Endothelial cell of umbilical vein (primary cell): ENCODE results near the gene LRRC14B. TPM values are rescaled to one million over a fixed set of nuclear protein-coding genes. Genes with fewer than 3 reads are reported as not detected.
A peak's percentile ranks its signal among the peaks of the same experiment; 100 is the strongest.

Source experiments
- BruUV-seq: library from RNA; stranded (reverse); fragments of 400-500 nt; replicated peaks from 2 replicates; lab custom pipeline; 2021; lab: Mats Ljungman, UMichigan
- CTCF ChIA-PET: fragments of 300-600, 350-600 bp; sonication (Branson Sonifier 250); formaldehyde crosslinking; loops from one replicate; lab custom pipeline; 2021; ENCODE audit warnings: antibody characterized with exemption, inconsistent platforms; lab: Charles Lee
- POLR2A ChIA-PET: fragments of 300-600, 350-600 bp; sonication (Branson Sonifier 250); formaldehyde crosslinking; loops from one replicate; lab custom pipeline; 2021; ENCODE audit warnings: antibody characterized with exemption, inconsistent platforms; lab: Charles Lee
- DNase-seq: peaks from one replicate; pipeline ENCODE4 v3.0.0-alpha.2; 2011; ENCODE audit warnings: low read depth, low spot score
- FAIRE-seq: peaks from 2 replicates; lab custom pipeline; 2011; peaks lifted over from hg19 to GRCh38; lab: Jason Lieb, UNC
- H2AFZ ChIP-seq: 2 replicates; pipeline ENCODE4 v1.6.0; 2012; ENCODE audit warnings: low read depth, low read length, control low read depth, inconsistent platforms
- H3K27ac ChIP-seq: 2 replicates; pipeline ENCODE4 v1.5.1; 2011; ENCODE audit warnings: low read depth, mild to moderate bottlenecking, control low read depth, low read length, moderate library complexity; ENCODE audit not compliant: insufficient read depth
- H3K27me3 ChIP-seq, 2 experiments: 2 replicates each; pipeline versions ENCODE4 v1.6.0 to v1.6.1; 2011; ENCODE audit warnings: low read length in 2 of 2, mixed read lengths in 1 of 2; ENCODE audit not compliant: control insufficient read depth in 2 of 2, insufficient read depth in 2 of 2
- H3K36me3 ChIP-seq, 2 experiments: 2 replicates in 1 of 2; 3 replicates in 1 of 2; pipeline ENCODE4 v1.5.1; 2011; ENCODE audit warnings: low read length in 2 of 2, mild to moderate bottlenecking in 1 of 2, moderate library complexity in 1 of 2; ENCODE audit not compliant: control insufficient read depth in 2 of 2, insufficient read depth in 2 of 2; ENCODE audit errors: extremely low read depth in 1 of 2
- H3K4me1 ChIP-seq: 3 replicates; pipeline ENCODE4 v1.5.1; 2011; ENCODE audit warnings: mild to moderate bottlenecking, low read length; ENCODE audit not compliant: control insufficient read depth, insufficient read depth; ENCODE audit errors: extremely low read depth
- H3K4me2 ChIP-seq: 2 replicates; pipeline ENCODE4 v1.6.1; 2011; ENCODE audit warnings: low read length, control low read depth, mixed read lengths; ENCODE audit not compliant: insufficient read depth
- H3K4me3 ChIP-seq, 3 experiments: fragments of 200-600 bp in 1 of 3; sonication (generic), shearing (Covaris generic) in 1 of 3; replicated peaks in 1 of 3; 2 replicates each; pipeline ENCODE4 v1.5.1; 2011 to 2016; ENCODE audit warnings: control low read depth in 3 of 3, low read length in 3 of 3, mild to moderate bottlenecking in 2 of 3, inconsistent platforms in 1 of 3, low read depth in 1 of 3, moderate library complexity in 1 of 3; ENCODE audit not compliant: insufficient read depth in 1 of 3
- H3K79me2 ChIP-seq: 2 replicates; pipeline ENCODE4 v1.6.0; 2012; ENCODE audit warnings: low read length, inconsistent platforms; ENCODE audit not compliant: control insufficient read depth, insufficient read depth
- H3K9ac ChIP-seq: replicated peaks from 2 replicates; pipeline ENCODE3; 2011; ENCODE audit warnings: low read length, control low read depth; ENCODE audit not compliant: insufficient read depth; ENCODE audit errors: extremely low read depth
- H3K9me1 ChIP-seq: replicated peaks from 3 replicates; pipeline ENCODE4 v1.6.0; 2011; ENCODE audit warnings: mild to moderate bottlenecking, low read length; ENCODE audit not compliant: control insufficient read depth, insufficient read depth; ENCODE audit errors: extremely low read depth
- H3K9me3 ChIP-seq: replicated peaks from 2 replicates; pipeline ENCODE4 v1.5.1; 2012; ENCODE audit warnings: low read length, inconsistent platforms; ENCODE audit not compliant: control insufficient read depth, insufficient read depth
- H4K20me1 ChIP-seq: replicated peaks from 2 replicates; pipeline ENCODE3; 2011; ENCODE audit warnings: mild to moderate bottlenecking, low read length; ENCODE audit not compliant: control insufficient read depth, insufficient read depth; ENCODE audit errors: extremely low read depth
- CTCF ChIP-seq, 2 donors: IDR thresholded peaks; 1 replicate in 1 of 2; 2 replicates in 1 of 2; pipeline ENCODE4 v1.5.1; 2011; ENCODE audit warnings: low read length in 2 of 2, mild to moderate bottlenecking in 2 of 2, moderate library complexity in 2 of 2, control low read depth in 1 of 2, inconsistent platforms in 1 of 2, low read depth in 1 of 2; ENCODE audit not compliant: insufficient read depth in 1 of 2; ENCODE audit errors: extremely low read depth in 1 of 2
- EZH2 ChIP-seq: IDR thresholded peaks from 2 replicates; pipeline ENCODE4 v1.6.1; 2012; ENCODE audit warnings: borderline replicate concordance, low read depth, mild to moderate bottlenecking, moderate library complexity, low read length, inconsistent platforms; ENCODE audit not compliant: severe bottlenecking
- FOS ChIP-seq: IDR thresholded peaks from 2 replicates; pipeline ENCODE4 v1.6.1; 2011; ENCODE audit warnings: mild to moderate bottlenecking, low read length, moderate library complexity, borderline replicate concordance; ENCODE audit not compliant: insufficient read depth
- GATA2 ChIP-seq: IDR thresholded peaks from 2 replicates; pipeline ENCODE4 v1.7.0; 2011; ENCODE audit warnings: low read depth, mild to moderate bottlenecking, moderate library complexity, mixed read lengths, low read length; ENCODE audit not compliant: insufficient read length, insufficient read depth
- JUN ChIP-seq: IDR thresholded peaks from 2 replicates; pipeline ENCODE4 v1.6.1; 2011; ENCODE audit warnings: borderline replicate concordance, low read depth; ENCODE audit not compliant: insufficient read length, insufficient read depth
- MAX ChIP-seq: IDR thresholded peaks from 2 replicates; pipeline ENCODE4 v1.6.1; 2011; ENCODE audit not compliant: insufficient read depth, insufficient read length
- MYC ChIP-seq: IDR thresholded peaks from one replicate; pipeline ENCODE4 v1.6.1; 2011; ENCODE audit warnings: mild to moderate bottlenecking, low read depth, low read length
- POLR2A ChIP-seq: IDR thresholded peaks from 2 replicates; pipeline ENCODE4 v1.6.1; 2012; ENCODE audit warnings: low read depth, mild to moderate bottlenecking, control low read depth, low read length
- POLR2AphosphoS5 ChIP-seq: IDR thresholded peaks from 2 replicates; pipeline ENCODE4 v1.6.1; 2012; ENCODE audit warnings: low read depth, mild to moderate bottlenecking, control low read depth, low read length, moderate library complexity; ENCODE audit not compliant: insufficient read depth
- dilution Hi-C: fragments of 300-500 bp; cut with MboI; formaldehyde crosslinking; loops from one replicate; pipeline ENCODE4 v1.15.0; 2019; ENCODE audit warnings: low sequenced_read_pairs; ENCODE audit not compliant: extremely low pct_ligation_motif_present
- intact Hi-C: fragments of 100-400 bp; cut with micrococcal nuclease; formaldehyde crosslinking; loops from one replicate; pipeline ENCODE4 v1.10.0; 2022
- polyA plus RNA-seq, 4 experiments: library from polyadenylated mRNA; depleted of rRNA in 3 of 4; stranded (reverse) in 3 of 4; unstranded in 1 of 4; fragments of >200 nt; gene quantifications; 2 replicates each; pipeline versions ENCODE4 v1.2.1 to v1.2.3, GENCODE V29; 2011 to 2012; ENCODE audit warnings: missing spikeins in 1 of 4
- total RNA-seq: library from RNA; stranded (reverse); gene quantifications from 2 replicates; pipeline ENCODE4 v1.2.3, GENCODE V29; 2021

LRRC14B gene
- total and polyA plus RNA-seq, 2 donors (not counting 3 experiments of a cell fraction or from before 2014, with no cell fraction given) = not detected

GRCh38 chr5:186091-187041 lies 4.9 kb upstream of the LRRC14B start:
- dilution Hi-C loops (no loop called here), intact Hi-C loops (loop anchor here (5.0 kb wide), 1 partner anchor 136 kb away; the partner anchor contains the start of gene AHRR)
- TF ChIP-seq POLR2A (no peak), CTCF (IDR thresholded peaks at IDR 0.05; ENCODE audit: extremely low read depth in 1 of 2, insufficient read depth in 1 of 2, low read depth in 1 of 2, low read length in 2 of 2) (no peak), FOS (no peak), MAX (no peak), EZH2 (no peak), GATA2 (no peak), POLR2AphosphoS5 (no peak), JUN (no peak), MYC (no peak)
- CTCF ChIA-PET = interaction anchor here (0.9 kb wide), 1 partner anchor 158 kb away, joined by 3 read pairs; no protein-coding TSS in a partner anchor
- Histone ChIP-seq H4K20me1 (no peaks in the 10 kb centered on the region), H3K9me1 (no peaks in the 10 kb centered on the region), H3K4me3 (no peak overlapping the region), H3K4me2 (no peak overlapping the region), H3K27me3 (peaks cover 2 to 7% of the 10 kb centered on the region in 2 experiments), H3K9me3 (no peaks in the 10 kb centered on the region), H3K36me3 (no peaks in the 10 kb centered on the region), H3K27ac (no peak overlapping the region), H3K9ac (no peak overlapping the region), H3K79me2 (no peaks in the 10 kb centered on the region), H2AFZ (no peak overlapping the region), H3K4me1 (no peaks in the 10 kb centered on the region)
- no TSS peak for BruUV-seq
- POLR2A ChIA-PET = no interaction called here
- DNase-seq = peak; percentile 58
- no peak for FAIRE-seq
